Activated gamma-delta T cell treated with anti-CD3 and anti-CD28 coated beads, Interleukin-2, amount 50 U/mL, for 16 hours (primary cell): ENCODE results near the gene GDPD2.
"Not testable (repeated sequence)": the region's sequence is repeated elsewhere in the genome, so short reads cannot be mapped to it uniquely, and the experiment has no call there.

Experiments used
- DNase-seq: peaks from one replicate; pipeline ENCODE4 v3.0.0-alpha.2; 2020; ENCODE audit warnings: low read depth

Gene GDPD2, protein sequence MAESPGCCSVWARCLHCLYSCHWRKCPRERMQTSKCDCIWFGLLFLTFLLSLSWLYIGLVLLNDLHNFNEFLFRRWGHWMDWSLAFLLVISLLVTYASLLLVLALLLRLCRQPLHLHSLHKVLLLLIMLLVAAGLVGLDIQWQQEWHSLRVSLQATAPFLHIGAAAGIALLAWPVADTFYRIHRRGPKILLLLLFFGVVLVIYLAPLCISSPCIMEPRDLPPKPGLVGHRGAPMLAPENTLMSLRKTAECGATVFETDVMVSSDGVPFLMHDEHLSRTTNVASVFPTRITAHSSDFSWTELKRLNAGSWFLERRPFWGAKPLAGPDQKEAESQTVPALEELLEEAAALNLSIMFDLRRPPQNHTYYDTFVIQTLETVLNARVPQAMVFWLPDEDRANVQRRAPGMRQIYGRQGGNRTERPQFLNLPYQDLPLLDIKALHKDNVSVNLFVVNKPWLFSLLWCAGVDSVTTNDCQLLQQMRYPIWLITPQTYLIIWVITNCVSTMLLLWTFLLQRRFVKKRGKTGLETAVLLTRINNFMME

GRCh38 chrX:70422851-70423341 is at the start of gene GDPD2:
GDPD2 (plus strand) TSS chrX:70423314; CDS start chrX:70424985, 1,671 bp downstream.
- no peak for DNase-seq

DNA sequence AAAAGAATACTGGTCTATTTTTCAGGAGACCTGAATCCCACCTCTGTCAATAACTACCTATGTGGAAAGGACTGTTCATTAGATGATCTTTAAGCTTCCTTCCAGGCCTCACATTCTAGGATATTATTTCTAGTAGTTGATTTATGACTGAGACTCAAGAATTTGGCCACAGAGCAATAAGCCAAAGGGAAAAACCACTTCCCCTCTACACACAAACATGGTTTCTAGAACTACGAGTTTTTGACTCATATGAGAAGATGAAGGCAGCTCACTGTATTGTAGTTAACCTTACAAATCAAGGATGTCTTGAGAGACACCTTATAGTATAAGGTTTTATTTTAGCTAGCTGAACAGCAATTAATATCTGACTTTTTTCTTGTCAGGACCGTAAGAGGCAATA is 36.9 kb upstream of the GDPD2 start:
- DNase-seq: no peak

- no peak for DNase-seq
Observed at GRCh38 chrX:70398899-70399298, 24.2 kb upstream of the GDPD2 start.

DNA sequence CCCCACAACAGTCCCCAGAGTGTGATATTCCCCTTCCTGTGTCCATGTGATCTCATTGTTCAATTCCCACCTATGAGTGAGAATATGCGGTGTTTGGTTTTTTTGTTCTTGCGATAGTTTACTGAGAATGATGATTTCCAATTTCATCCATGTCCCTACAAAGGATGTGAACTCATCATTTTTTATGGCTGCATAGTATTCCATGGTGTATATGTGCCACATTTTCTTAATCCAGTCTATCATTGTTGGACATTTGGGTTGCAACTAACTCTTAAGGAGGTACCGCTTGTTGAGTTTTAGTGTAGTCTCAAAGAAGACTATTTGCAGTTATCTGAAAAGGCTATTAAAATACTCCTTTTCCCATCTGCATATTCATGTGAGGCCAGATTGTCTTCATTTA is 22.9 kb upstream of the GDPD2 start:
- DNase-seq: not testable (repeated sequence)

GRCh38 chrX:70402721-70403120 is 20.4 kb upstream of the GDPD2 start:
- DNase-seq: no peak

DNA sequence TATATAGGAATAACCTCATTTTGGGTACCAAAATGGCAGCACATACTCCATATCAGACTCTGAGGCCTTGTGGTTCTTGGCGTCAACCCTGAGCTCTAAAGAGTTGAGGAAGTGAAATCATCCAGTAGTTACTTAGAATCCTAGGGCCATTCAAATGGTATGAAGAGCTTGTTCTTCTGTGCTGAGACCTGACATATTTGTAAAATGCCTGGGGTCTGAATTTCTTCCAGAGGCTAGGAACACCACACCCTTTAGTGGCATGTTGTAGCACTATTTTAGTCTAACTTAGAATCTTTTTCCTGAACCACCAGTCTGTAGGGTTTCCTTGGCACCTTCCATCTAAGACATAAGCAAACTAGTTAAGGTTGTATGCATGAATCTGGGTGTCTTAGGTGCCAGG is 18.1 kb upstream of the GDPD2 start:
- DNase-seq: no peak

GRCh38 chrX:70410921-70411320 is 12.2 kb upstream of the GDPD2 start:
- DNase-seq: no peak

GRCh38 chrX:70411475-70411874 is 11.6 kb upstream of the GDPD2 start:
- no peak for DNase-seq

DNA sequence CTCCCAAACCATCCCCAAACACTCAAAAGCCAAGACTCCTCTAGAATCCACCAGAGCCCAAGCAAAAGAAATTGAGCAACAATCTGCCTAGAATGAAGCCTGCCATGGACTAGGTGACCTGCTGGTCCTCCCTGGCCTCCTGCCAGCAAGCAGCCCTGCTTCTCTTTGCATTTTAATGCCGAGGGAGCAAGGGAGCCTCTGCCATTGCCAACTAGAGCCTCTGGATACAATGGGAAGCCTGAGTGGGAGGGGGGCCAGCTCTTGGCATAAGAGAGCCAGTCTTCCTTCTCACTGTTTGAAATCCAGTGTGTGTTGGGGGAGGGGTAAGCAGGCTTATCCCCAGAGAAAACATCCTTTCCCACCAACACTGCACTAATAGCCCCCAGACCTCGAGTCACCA is 1.5 kb upstream of the GDPD2 start:
- no peak for DNase-seq

DNA sequence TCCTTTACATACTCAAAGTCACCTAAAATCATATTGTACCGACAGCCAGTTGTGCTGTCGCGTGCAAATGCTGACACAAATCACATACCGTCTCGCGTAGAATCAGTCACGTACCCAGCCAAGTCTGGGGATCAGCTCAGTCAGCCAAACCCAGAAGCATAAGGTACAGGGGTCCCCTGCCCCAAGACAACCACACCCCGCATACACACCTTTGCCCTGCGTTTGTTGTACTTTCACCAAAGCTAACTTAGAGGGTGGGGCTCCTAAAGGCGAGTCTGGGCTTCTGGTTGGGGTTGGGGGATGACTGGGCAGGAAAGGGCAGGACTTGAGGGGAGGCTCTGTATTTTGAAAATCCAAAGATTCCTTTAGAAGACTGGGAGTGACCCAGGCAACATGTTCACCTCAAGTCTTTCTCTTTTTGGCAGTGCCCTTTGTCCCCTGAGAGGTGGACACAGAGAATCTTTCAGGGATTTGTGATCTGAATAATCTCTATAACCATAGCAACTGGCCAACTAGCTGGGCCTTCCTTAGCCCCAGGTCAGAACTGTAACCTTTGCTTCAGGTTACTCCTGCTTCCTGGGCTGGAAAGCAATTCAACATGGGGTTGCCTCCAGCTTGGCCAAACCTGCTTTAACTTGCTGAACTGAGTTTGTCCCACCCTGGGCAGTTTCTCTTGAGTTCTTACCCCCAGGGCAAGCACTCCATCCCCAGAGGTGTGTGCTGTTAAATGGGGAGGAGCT is 992 bp downstream of the GDPD2 start:
- DNase-seq: no peak

GRCh38 chrX:70424801-70425200 is 1.7 kb downstream of the GDPD2 start:
- DNase-seq: no peak

GRCh38 chrX:70426286-70427278 is 3.5 kb downstream of the GDPD2 start:
- DNase-seq: no peak

DNA sequence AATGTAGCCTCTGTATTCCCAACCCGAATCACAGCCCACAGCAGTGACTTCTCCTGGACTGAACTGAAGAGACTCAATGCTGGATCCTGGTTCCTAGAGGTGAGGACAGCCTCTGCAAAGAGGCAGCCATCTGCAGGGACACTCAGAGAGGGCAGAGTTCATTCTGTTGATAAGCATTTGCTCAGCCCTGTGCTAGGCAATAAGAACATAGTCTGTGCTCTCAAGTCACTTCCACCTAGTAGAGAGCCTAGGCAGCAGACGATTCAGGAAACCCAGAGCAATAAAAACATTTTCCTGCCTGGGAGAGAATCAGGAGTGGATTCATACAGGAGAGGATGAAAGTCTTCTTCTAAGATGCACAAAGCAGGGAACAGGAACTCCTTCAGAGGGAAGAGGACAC is 4.3 kb downstream of the GDPD2 start:
- DNase-seq: no peak

DNA sequence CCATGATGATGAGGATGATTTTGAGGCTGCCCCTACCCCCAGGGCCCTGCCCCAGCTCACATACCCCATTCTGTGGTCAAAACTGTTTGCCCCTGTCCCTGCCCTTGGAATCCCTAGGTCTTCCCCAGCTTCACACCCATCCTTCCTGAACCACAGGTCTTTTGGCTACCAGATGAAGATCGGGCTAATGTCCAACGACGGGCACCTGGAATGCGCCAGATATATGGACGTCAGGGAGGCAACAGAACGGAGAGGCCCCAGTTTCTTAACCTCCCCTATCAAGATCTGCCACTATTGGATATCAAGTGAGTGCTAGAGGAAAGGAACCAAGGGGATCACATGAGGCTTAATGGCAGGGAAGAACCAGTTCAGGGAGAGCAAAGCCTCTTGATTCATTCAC is 6.6 kb downstream of the GDPD2 start:
- DNase-seq: no peak

- no peak for DNase-seq
Observed at GRCh38 chrX:70432936-70433847, 10.1 kb downstream of the GDPD2 start.

DNA sequence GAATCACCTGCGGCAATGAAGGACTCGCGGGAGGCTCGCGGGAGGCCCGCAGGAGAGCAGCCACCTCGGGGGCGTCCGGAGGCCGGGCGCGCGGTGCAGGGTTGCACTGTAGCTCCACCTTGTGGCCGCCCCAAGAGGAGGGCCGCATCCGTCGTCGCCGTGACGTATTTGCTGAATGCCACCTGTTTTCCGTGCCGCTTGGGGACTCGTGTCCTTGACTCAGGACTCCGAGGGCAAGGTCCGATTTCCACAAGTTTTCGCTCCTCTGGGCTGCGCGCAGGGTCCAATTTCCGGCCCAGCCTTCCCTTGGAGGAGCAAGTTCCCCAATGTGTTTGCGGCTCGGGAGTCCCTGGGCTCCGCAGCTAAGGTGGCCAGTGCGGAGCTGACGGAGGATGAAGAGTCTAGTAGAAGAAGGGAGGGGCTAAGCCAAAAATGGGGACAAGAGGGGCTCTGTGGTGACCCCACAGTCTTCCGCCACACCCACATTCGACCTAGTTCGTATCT is 10.8 kb downstream of the GDPD2 start:
- DNase-seq: peak; percentile 54

DNA sequence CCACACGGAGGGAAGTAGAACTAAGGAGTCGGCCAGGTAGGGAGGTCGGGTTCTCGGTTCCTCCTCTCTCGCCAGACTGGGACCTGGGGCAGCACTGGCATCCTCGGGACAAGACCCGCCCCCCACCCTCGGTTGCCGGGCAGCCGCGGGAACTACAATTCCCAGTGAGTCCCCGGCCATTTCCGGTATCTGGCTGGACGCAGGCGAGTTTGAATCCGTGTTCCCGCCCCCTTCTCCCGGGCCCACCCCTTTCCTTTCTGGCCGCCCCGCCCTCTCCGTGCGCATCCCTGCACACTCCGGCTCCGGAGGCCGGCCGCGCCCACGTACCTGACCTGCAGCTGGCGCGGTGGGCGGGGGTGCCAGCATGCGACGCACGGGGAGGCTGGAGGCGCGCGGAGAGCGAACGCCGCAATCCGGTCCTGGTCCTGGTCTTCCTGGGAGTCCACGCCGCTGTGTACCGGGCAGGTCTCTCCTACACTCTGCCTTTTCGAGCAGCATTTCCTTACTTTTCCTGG is 11.3 kb downstream of the GDPD2 start:
- DNase-seq: peak; percentile 33

DNA sequence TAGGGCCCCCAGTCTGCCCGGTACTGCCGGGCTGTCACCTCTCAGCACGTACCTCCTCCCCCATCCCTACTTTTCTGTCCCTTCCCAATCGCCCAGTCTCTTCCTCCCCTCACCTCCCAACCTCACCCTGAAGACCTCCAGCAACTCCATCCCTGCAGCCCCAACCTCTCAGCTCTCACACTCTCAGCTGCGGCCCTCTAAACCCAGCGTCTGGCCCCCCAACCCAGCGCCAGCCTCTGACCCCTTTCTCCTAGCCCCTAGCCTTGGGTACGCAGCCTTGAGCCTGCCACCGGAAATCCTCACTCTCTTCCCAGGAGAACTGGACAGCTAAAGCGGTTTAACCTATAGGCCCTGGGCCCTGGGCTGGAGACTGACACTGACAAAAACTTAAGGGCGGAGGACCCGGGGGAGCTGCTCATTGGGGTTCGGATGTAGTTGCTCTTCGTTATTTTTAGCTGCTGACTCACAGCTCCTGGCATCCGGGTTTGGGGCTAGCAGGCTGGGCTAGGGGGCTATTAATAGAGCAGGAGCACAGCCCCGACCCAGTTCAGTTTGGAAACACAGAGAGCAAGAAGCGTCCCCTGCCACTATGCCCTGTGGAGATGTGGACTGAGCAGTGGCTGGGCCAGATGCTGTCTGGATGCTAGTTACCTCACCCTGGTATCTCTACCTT is 11.9 kb downstream of the GDPD2 start:
- no peak for DNase-seq

DNA sequence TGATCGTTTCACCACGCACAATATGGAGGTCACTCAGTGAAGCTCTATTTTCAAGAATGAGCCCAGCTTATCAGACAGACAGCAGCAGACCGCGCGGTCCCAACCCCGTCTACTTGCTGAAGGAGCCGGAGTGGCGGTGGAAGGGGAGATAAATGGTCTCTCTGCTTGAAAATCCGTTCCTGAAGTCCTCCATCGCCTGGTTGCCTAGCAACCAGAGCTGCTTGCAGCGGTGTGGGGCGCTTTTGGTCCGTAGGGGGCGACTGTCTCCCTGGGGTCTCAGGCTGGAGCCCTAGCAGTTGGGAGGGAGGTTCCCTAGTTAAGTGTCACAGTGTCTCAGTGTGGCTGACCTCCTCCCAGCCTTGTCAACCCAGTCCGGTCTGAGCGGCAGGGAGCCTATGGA is 13.2 kb downstream of the GDPD2 start:
- DNase-seq: no peak

DNA sequence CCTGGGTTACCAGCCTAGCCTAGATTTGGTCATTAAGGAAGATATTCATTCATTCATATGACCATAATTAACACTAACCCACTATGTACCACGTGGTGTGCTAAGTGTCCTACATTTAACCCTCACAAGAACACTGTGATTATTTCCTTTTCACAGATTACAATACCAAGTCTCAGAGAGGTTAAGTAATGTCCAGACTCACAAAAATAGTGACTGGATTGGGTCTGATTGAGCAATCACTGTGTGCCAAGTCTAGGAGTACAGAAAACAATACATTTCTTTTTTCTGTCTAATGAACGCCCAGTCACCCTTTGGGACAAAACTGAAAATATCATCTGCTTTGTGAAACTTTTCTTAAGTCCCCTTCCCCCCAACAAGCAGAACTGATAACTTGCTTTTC is 13.9 kb downstream of the GDPD2 start:
- DNase-seq: no peak
